Progenitor cell of endocrine pancreas (in vitro differentiated cells): ENCODE data around the gene WDR48. TPM values are rescaled to one million over a fixed set of nuclear protein-coding genes. Genes with fewer than 3 reads are reported as not detected.

ENCODE experiments used
- DNase-seq: peaks from one replicate; pipeline ENCODE4 v3.0.0; 2021; ENCODE audit warnings: low spot score; ENCODE audit not compliant: unreplicated experiment
- H3K27ac Mint-ChIP-seq: 2 replicates; pipeline ENCODE4 v1.8.0; 2021; ENCODE audit warnings: mild to moderate bottlenecking, moderate library complexity, mixed read lengths
- H3K27me3 Mint-ChIP-seq: 2 replicates; pipeline ENCODE4 v1.8.0; 2021; ENCODE audit warnings: mixed read lengths
- H3K36me3 Mint-ChIP-seq: 2 replicates; pipeline ENCODE4 v1.8.0; 2022; ENCODE audit warnings: mixed read lengths; ENCODE audit not compliant: insufficient read depth
- H3K4me1 Mint-ChIP-seq: 2 replicates; pipeline ENCODE4 v1.8.0; 2021; ENCODE audit warnings: low read depth, mixed read lengths
- H3K4me3 Mint-ChIP-seq: 2 replicates; pipeline ENCODE4 v1.8.0; 2021; ENCODE audit warnings: low read depth, mild to moderate bottlenecking, moderate library complexity, mixed read lengths
- H3K9me3 Mint-ChIP-seq: 2 replicates; pipeline ENCODE4 v1.8.0; 2021; ENCODE audit warnings: low read depth, mixed read lengths
- CTCF ChIP-seq: fragments of 200-600 bp; sonication (generic); IDR thresholded peaks from one replicate; pipeline ENCODE4 v1.5.0; 2021; ENCODE audit warnings: antibody characterized with exemption, mild to moderate bottlenecking; ENCODE audit not compliant: unreplicated experiment
- total RNA-seq: library from RNA; stranded (reverse); gene quantifications from 2 replicates; pipeline ENCODE4 v1.2.1, GENCODE V29; 2021

WDR48 gene
- total RNA-seq, 1 donor from 2014 or later: 78.3 TPM

GRCh38 chr3:39096775-39097174, 45.0 kb downstream of the WDR48 start:
- no peaks in the 10 kb centered on the region for H3K9me3 Mint-ChIP-seq
- H3K4me1 Mint-ChIP-seq: peaks cover 4% of the 10 kb centered on the region
- TF ChIP-seq CTCF: no peak
- no peak for DNase-seq
- no peak overlapping the region for H3K4me3 Mint-ChIP-seq
- H3K27me3 Mint-ChIP-seq: no peaks in the 10 kb centered on the region
- peaks cover 23% of the 10 kb centered on the region for H3K36me3 Mint-ChIP-seq
- H3K27ac Mint-ChIP-seq: peak overlapping the region; percentile 87

GRCh38 chr3:39097716-39098472, 46.1 kb downstream of the WDR48 start:
- Mint-ChIP-seq H3K27me3 (no peaks in the 10 kb centered on the region), H3K9me3 (no peaks in the 10 kb centered on the region), H3K4me1 (peaks cover 4% of the 10 kb centered on the region), H3K27ac (no peak overlapping the region), H3K4me3 (no peak overlapping the region), H3K36me3 (peaks cover 19% of the 10 kb centered on the region)
- no peak for TF ChIP-seq CTCF
- no peak for DNase-seq

DNA sequence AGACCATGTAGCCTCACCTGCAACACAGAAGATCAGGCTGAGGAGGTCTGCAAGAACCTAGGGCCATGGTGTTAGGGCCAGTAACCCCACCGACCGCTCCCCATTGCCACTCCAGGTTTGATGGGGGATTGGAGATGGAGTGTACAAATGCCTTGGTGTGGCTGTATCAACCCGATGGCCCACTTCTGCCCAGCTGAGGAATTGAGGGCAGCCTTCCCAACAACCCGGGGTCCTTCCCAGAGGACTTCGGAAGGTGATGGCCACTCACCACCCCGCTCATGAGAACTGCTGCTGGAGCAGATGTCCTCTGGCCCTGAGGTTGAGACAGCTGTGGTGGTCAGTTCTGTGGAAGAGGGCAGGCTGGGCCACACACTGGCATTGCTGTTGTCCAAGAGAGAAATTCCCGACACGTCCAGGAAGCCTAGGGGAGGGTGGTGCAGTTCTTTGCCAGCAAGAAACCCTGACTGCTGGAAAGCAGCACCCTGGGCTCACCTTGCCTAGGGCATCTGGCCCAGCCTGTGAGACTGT, 46.7 kb downstream of the WDR48 start:
- H3K36me3 Mint-ChIP-seq: peaks cover 19% of the 10 kb centered on the region
- TF ChIP-seq CTCF: no peak
- no peaks in the 10 kb centered on the region for H3K9me3 Mint-ChIP-seq
- H3K4me1 Mint-ChIP-seq: peaks cover 4% of the 10 kb centered on the region
- no peak for DNase-seq
- no peaks in the 10 kb centered on the region for H3K27me3 Mint-ChIP-seq
- H3K27ac Mint-ChIP-seq: no peak overlapping the region
- no peak overlapping the region for H3K4me3 Mint-ChIP-seq

- no peak for TF ChIP-seq CTCF
- H3K4me3 Mint-ChIP-seq: no peak overlapping the region
- H3K9me3 Mint-ChIP-seq: no peaks in the 10 kb centered on the region
- peaks cover 15% of the 10 kb centered on the region for H3K36me3 Mint-ChIP-seq
- DNase-seq: no peak
- no peak overlapping the region for H3K27ac Mint-ChIP-seq
- no peaks in the 10 kb centered on the region for H3K27me3 Mint-ChIP-seq
- H3K4me1 Mint-ChIP-seq: peaks cover 4% of the 10 kb centered on the region
Observed at GRCh38 chr3:39099242-39099641, 47.4 kb downstream of the WDR48 start.

DNA sequence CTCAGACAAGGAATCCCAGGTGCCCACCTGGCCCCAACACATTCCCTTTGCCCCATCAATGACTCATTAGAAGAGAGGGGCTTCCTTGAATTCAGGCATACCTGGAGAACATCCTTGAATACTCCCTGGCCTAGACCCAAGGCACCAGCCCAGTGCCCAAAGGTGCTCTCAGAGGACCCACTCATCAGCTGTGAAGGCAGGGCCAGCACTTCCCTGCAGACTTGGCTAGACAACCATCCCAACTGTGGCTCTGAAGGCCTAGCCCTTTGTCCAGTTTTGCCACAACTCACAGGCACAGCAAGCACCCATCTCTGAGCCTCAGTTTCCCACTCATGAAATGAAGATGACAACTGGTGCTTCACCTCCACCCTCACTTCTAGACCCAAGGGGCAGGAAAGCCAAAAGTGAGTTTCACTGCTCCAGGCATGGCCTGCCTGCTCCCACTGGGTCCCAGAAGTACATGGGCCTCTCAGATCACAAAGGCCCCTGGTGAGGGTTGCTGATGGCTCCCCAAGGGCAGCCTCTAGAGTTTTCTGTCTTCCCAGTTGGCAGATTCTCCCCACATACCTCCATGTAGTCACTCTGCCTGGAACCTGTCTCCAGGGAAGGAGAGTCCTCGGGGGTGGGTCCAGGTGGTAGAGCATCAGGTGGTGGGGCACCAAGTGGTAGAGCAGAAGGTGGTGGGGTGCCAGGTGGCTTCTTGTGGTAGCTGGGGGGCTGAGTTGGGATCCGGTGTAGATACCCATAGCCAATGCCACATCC, 48.1 kb downstream of the WDR48 start:
- TF ChIP-seq CTCF: no peak
- peaks cover 9% of the 10 kb centered on the region for H3K36me3 Mint-ChIP-seq
- H3K4me3 Mint-ChIP-seq: no peak overlapping the region
- H3K9me3 Mint-ChIP-seq: no peaks in the 10 kb centered on the region
- no peak overlapping the region for H3K27ac Mint-ChIP-seq
- no peak for DNase-seq
- H3K27me3 Mint-ChIP-seq: no peaks in the 10 kb centered on the region
- H3K4me1 Mint-ChIP-seq: peaks cover 5% of the 10 kb centered on the region
